IPS-NIHi11 (cell line): ENCODE measurements around the gene TNPO2.
"Not testable (repeated sequence)": the region's sequence is repeated elsewhere in the genome, so short reads cannot be mapped to it uniquely, and the experiment has no call there.

Experiments
- DNase-seq: peaks from one replicate; pipeline ENCODE4 v3.0.0; 2012; ENCODE audit warnings: mixed read lengths, low spot score

TNPO2 gene

GRCh38 chr19:12705654-12706331 is 17.9 kb downstream of the TNPO2 start:
- no peak for DNase-seq

GRCh38 chr19:12705169-12705568 is 18.6 kb downstream of the TNPO2 start:
- DNase-seq: no peak

GRCh38 chr19:12703046-12703445 is 20.7 kb downstream of the TNPO2 start:
- DNase-seq: peak; percentile 92

- DNase-seq: no peak
These were observed 22.0 kb downstream of the TNPO2 start for GRCh38 chr19:12701596-12702282.

- DNase-seq: no peak
These were observed 25.6 kb downstream of the TNPO2 start for GRCh38 chr19:12698138-12698537.

- DNase-seq: not testable (repeated sequence)
These were observed 26.3 kb downstream of the TNPO2 start for GRCh38 chr19:12697425-12697824.

- DNase-seq: peak; percentile 99
These were observed 27.1 kb downstream of the TNPO2 start, which contains the start of gene FBXW9 for GRCh38 chr19:12696366-12697335. Gene FBXW9, minus strand, starts transcription at chr19:12696631. Its CDS starts 50 bp downstream, at chr19:12696581.

- DNase-seq: no peak
These were observed 27.8 kb downstream of the TNPO2 start for GRCh38 chr19:12695997-12696365.

- DNase-seq: no peak
These were observed 28.2 kb downstream of the TNPO2 start for GRCh38 chr19:12695514-12695913.

GRCh38 chr19:12695096-12695495 is 28.6 kb downstream of the TNPO2 start:
- no peak for DNase-seq

GRCh38 chr19:12694641-12695040 is 29.1 kb downstream of the TNPO2 start:
- no peak for DNase-seq

- no peak for DNase-seq
These were observed 30.8 kb downstream of the TNPO2 start for GRCh38 chr19:12692960-12693359.

GRCh38 chr19:12689581-12690216 is 34.0 kb downstream of the TNPO2 start:
- DNase-seq: no peak

GRCh38 chr19:12689012-12689411 is 34.7 kb downstream of the TNPO2 start:
- DNase-seq: no peak

GRCh38 chr19:12687496-12688196 is 36.1 kb downstream of the TNPO2 start, which contains the start of gene GNG14:
Gene GNG14, plus strand, starts transcription at chr19:12687998. Its CDS starts 51 bp downstream, at chr19:12688049.
- DNase-seq: no peak

- DNase-seq: no peak
These were observed 37.9 kb downstream of the TNPO2 start for GRCh38 chr19:12685831-12686230.

GRCh38 chr19:12681074-12681987 is 42.4 kb downstream of the TNPO2 start, which contains the start of gene DHPS:
Gene DHPS, minus strand, starts transcription at chr19:12681880. Its CDS starts 114 bp downstream, at chr19:12681766.
- peak; percentile 90 for DNase-seq

GRCh38 chr19:12680034-12680433 is 43.7 kb downstream of the TNPO2 start:
- DNase-seq: no peak

GRCh38 chr19:12678039-12678438 is 45.7 kb downstream of the TNPO2 start:
- DNase-seq: not testable (repeated sequence)

GRCh38 chr19:12676928-12677327 is 46.8 kb downstream of the TNPO2 start:
- no peak for DNase-seq
